GM19043 (cell line): ENCODE measurements around the gene SPATA31D4.
"Not testable (repeated sequence)": the region's sequence is repeated elsewhere in the genome, so short reads cannot be mapped to it uniquely, and the experiment has no call there.

Experiments
- ATAC-seq: cut with Tn5 transposase; IDR thresholded peaks from one replicate; pipeline ENCODE4 v1.9.1; 2021; ENCODE audit warnings: low read depth; ENCODE audit not compliant: unreplicated experiment

The SPATA31D4 gene

GRCh38 chr9:81928305-81928704 lies at the start of gene SPATA31D4:
TSS of gene SPATA31D4 (plus strand) at chr9:81928428. CDS start at chr9:81928514, 86 bp downstream.
- not testable (repeated sequence) for ATAC-seq

DNA sequence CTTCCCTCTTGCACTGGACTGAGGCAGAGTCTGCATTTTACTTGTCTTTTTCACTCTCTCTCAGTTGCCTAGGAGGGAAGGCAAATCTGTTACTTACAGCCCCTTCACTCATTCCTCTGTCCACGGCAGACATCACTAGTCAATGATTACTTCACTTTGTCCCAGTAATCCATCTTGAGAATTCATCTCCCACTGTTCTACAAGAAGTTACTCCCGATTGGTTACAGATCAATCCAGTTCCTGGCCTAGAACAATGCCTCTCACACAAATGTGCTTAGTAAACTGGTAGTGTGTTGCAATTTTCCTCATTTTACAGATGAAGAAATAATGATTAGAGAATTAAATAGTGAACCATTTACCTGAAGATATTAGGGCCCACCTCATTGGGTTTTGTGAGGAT lies 49.7 kb upstream of the SPATA31D4 start:
- ATAC-seq, result no peak

DNA sequence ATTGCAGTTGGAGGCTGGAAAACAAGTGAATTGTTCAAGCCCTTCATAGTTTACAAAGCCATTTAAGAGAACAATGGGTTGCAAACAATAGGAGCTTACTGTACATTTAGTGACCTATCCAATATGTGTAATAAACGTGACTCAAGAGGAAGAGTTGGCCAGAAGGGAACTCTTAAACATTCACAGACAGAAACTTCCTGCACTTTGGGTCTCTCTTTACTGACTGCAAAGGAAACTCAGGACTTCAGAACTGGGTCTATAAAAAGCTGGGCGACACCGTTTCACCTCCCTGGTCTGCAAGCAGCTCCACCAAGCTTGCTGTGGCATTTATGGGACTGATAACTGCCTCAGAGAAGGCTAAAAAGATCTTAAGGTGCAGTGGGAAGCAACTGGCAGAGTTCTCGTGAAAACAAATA lies 48.7 kb upstream of the SPATA31D4 start:
- ATAC-seq, result no peak

GRCh38 chr9:81885602-81886001 lies 42.6 kb upstream of the SPATA31D4 start:
- ATAC-seq, result no peak

- ATAC-seq, result no peak
These were observed 41.6 kb upstream of the SPATA31D4 start for GRCh38 chr9:81886665-81887064.

GRCh38 chr9:81890104-81890503 lies 38.1 kb upstream of the SPATA31D4 start:
- no peak for ATAC-seq

- no peak for ATAC-seq
These were observed 35.8 kb upstream of the SPATA31D4 start for GRCh38 chr9:81892440-81892839.

- ATAC-seq, result no peak
These were observed 34.3 kb upstream of the SPATA31D4 start for GRCh38 chr9:81893929-81894328.

DNA sequence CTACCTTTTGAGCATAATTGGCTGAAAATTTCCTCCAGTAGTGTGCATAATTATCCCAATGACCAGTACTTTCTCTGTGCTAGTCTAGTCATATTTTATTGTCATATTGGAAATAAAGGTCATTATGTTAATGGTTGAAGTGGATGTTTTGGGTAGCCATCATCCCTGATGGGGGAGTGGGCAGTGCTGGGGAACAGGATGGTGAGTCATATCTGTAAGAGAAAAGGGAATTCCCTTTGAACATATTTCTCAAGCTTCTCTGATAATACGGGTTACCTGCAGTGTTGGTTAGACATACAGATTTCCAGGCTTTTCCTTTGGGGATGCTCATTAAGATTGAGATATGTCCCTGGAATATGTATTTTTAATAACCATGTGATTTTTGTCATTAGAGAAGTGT lies 33.3 kb upstream of the SPATA31D4 start:
- no peak for ATAC-seq

DNA sequence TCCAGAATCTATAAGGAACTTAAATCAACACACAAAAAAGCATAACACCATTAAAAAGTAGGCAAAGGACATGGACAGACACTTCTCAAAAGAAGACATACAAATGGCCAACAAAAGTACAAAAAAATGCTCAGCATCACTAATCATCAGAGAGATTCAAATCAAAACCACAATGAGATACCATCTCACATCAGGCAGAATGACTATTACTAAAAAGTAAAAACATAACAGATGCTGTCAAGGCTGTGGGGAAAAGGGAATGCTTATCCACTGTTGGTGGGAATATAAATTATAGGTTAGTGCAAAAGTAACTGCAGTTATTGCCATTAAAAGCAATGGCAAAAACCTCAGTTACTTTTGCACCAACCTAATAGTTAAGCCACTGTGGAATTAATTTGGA lies 32.2 kb upstream of the SPATA31D4 start:
- ATAC-seq, result no peak

GRCh38 chr9:81898851-81899250 lies 29.4 kb upstream of the SPATA31D4 start:
- no peak for ATAC-seq

DNA sequence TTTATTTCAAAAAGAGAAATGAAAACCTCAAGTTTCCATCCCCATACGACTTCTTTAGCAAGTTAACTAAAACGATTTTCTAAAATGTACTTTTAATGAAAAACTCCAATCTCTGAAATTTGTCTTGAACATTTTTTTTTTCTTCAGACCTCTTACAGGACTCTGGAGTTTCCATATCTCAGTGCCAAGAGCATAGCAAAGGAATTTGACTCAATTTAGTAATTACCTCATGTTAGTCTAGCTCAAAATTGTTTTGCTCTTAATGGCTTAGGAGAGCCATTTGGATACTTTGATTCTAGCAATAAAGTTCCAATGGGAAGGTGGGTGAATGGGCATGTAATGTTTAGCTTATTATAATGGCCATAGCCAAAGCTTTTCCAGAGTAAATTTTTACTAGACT lies 26.0 kb upstream of the SPATA31D4 start:
- no peak for ATAC-seq

GRCh38 chr9:81902626-81903025 lies 25.6 kb upstream of the SPATA31D4 start:
- no peak for ATAC-seq

DNA sequence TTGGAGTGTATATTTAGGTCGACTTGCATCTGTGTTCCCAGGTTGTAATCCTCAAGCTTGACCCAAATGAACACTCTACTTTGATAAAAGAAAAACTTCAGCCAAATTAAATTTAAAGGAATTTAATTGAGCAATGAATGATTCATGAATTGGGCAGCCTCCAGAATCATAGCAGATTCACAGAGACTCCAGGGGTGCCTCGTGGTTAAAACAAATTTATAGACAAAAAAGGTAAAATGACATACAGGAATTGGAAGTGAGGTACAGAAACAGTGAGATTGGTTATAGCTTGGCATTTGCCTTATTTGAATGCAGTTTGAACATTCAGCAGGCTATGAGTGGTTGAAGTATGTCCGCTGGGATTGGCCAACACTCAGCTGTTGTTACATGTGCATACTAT lies 21.6 kb upstream of the SPATA31D4 start:
- no peak for ATAC-seq

GRCh38 chr9:81912135-81912534 lies 16.1 kb upstream of the SPATA31D4 start:
- ATAC-seq, result no peak

DNA sequence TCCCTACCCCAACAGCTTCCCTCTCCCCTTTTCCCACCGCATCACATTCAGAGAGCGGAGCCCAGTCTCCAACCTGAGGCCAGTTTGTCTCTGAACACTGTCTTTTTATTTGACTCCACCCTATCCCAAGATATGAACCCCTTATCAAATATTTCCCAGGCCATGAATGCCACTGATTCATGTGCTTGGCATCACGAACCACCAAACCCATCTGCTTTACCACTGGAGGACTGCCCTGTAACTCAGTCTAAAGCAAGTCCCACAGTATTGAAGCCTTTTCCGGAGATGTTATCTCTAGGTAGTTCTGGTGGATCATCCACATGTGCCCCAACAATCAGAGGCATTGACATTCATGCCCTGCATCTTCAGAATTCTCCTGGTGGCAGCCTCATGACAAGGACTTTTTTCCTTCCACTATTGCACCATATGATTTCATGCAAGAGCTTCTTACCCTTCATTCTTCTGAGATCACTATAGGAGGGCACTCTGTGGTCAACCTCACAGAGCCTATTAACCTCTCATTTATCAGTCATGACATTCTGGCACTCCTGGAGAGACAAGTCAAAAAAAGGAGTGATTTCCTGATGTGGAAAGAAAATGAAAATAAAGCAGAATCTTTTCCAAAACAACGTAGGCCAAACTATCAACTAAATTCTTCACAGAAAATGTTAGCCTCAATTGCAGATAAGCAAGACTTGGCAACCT lies 12.3 kb upstream of the SPATA31D4 start:
- ATAC-seq, result no peak

DNA sequence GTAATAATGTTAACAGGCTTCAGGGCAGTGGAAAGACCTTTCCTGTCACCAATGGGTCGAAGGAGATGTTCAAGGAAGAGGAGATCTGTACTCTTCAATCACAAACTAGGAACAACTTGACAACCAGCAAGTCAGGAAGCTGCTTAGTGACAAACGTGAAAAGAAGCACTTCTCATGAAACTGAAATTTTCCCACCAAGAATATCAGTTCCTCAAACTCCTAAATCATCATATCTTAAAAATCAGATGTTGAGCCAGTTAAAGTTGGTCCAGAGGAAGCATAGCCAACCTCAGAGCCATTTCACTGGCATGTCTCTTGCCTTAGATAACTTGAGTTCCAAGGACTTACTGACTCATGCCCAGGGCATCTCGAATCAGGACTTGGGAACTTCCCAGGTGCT lies 9.7 kb upstream of the SPATA31D4 start:
- ATAC-seq, result not testable (repeated sequence)

DNA sequence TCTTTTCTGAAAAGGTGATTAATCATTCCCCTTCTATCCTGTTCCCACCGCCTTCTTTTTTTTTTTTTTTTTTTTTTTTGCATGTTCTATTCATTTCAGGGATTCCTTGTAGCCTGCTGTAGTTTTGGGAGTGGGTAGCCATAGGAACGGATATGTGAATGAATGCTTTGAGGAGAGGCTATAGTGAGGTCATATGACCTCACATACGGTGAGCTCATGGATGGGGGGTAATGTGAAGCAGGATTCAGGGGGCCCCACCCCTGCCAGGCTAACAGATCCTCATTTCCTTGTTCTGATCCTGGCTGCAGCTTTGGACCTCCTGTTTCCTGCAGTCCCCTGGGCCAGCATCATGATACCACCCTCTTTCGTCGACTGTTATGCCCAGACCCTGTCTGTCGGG lies 1.9 kb downstream of the SPATA31D4 start:
- ATAC-seq, result not testable (repeated sequence)

- not testable (repeated sequence) for ATAC-seq
These were observed 5.3 kb downstream of the SPATA31D4 start for GRCh38 chr9:81933547-81933946.

DNA sequence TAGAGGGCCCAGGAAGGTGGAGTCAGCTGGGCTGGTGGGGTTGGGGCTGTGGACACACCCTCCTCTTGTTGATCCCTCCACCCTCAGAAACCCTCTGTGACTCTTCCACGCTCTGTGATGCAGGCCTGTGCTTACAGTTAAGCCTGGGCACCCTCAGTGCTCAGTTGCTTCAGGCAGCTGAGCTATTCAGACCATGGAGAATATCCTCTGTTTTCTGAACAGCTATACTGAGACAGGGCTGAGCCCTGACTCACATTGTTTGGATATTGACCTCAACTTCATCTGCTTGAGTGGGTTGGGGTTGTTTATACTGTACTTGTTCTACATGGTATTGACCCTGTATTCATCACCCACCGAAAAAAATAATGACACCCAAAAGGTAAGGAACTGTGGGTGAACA lies 15.2 kb downstream of the SPATA31D4 start, which contains the start of gene SPATA31D3:
SPATA31D3 (plus strand) TSS at position 108 of the 400 bp plus-strand sequence; CDS start at position 194, 86 bp downstream.
- ATAC-seq, result not testable (repeated sequence)

- not testable (repeated sequence) for ATAC-seq
These were observed 20.4 kb downstream of the SPATA31D4 start for GRCh38 chr9:81948650-81949049.

GRCh38 chr9:81953096-81953495 lies 24.9 kb downstream of the SPATA31D4 start:
- no peak for ATAC-seq
